ENCODE results near the gene ELF2.
A peak's percentile ranks its signal among the peaks of the same experiment; 100 is the strongest.

Gene ELF2

GRCh38 chr4:139083607-139083955, 93.4 kb downstream of the ELF2 start:
- H3K79me2 ChIP-seq (ENCODE audit: insufficient read depth, low read depth), result peaks cover 48% of the 10 kb centered on the region
- peak overlapping the region; percentile 79 for H3K9ac ChIP-seq
- H3K27ac ChIP-seq, result peak overlapping the region; percentile 79
- H4K20me1 ChIP-seq (ENCODE audit: insufficient read depth), result peaks cover 18% of the 10 kb centered on the region; the same call in 1 of the 2 replicates
- peak overlapping the region; percentile 98 for H3K4me2 ChIP-seq
- peak overlapping the region; percentile 72 for H2AFZ ChIP-seq (ENCODE audit: low read depth)
- TF ChIP-seq CTCF (conservative IDR thresholded peaks at IDR 0.05; ENCODE audit: low read depth, low read length), result no peak
- H3K4me3 ChIP-seq (IDR thresholded peaks at IDR 0.05; ENCODE audit: insufficient read depth, low read depth, low read length), result no peak overlapping the region
- no peaks in the 10 kb centered on the region for H3K27me3 ChIP-seq (ENCODE audit: insufficient read depth, low read depth)
- peaks cover 51% of the 10 kb centered on the region for H3K4me1 ChIP-seq (ENCODE audit: low read depth, poor library complexity, severe bottlenecking)
- no peaks in the 10 kb centered on the region for H3K36me3 ChIP-seq (ENCODE audit: insufficient read depth)

- Histone ChIP-seq H3K79me2 (ENCODE audit: insufficient read depth, low read depth) (peaks cover 54% of the 10 kb centered on the region), H3K4me2 (peak overlapping the region; percentile 98), H3K27ac (peak overlapping the region; percentile 79), H3K4me3 (IDR thresholded peaks at IDR 0.05; ENCODE audit: insufficient read depth, low read depth, low read length) (no peak overlapping the region), H2AFZ (ENCODE audit: low read depth) (peak overlapping the region; percentile 72), H4K20me1 (ENCODE audit: insufficient read depth) (peaks cover 21% of the 10 kb centered on the region; the same call in 1 of the 2 replicates), H3K27me3 (ENCODE audit: insufficient read depth, low read depth) (no peaks in the 10 kb centered on the region), H3K36me3 (ENCODE audit: insufficient read depth) (no peaks in the 10 kb centered on the region), H3K4me1 (ENCODE audit: low read depth, poor library complexity, severe bottlenecking) (peaks cover 57% of the 10 kb centered on the region), H3K9ac (peak overlapping the region; percentile 79)
- no peak; the same call in 1 of the 2 replicates for TF ChIP-seq CTCF (conservative IDR thresholded peaks at IDR 0.05; ENCODE audit: low read depth, low read length)
These were observed 94.0 kb downstream of the ELF2 start for GRCh38 chr4:139082750-139083606.

GRCh38 chr4:139078926-139079325, 98.1 kb downstream of the ELF2 start:
- Histone ChIP-seq H3K27me3 (ENCODE audit: insufficient read depth, low read depth) (no peaks in the 10 kb centered on the region), H3K4me2 (no peak overlapping the region), H4K20me1 (ENCODE audit: insufficient read depth) (peaks cover 26% of the 10 kb centered on the region; the same call in 1 of the 2 replicates), H2AFZ (ENCODE audit: low read depth) (no peak overlapping the region), H3K27ac (no peak overlapping the region), H3K4me3 (IDR thresholded peaks at IDR 0.05; ENCODE audit: insufficient read depth, low read depth, low read length) (no peak overlapping the region), H3K79me2 (ENCODE audit: insufficient read depth, low read depth) (peaks cover 94% of the 10 kb centered on the region), H3K4me1 (ENCODE audit: low read depth, poor library complexity, severe bottlenecking) (peaks cover 63% of the 10 kb centered on the region), H3K9ac (no peak overlapping the region), H3K36me3 (ENCODE audit: insufficient read depth) (no peaks in the 10 kb centered on the region)
- TF ChIP-seq CTCF (conservative IDR thresholded peaks at IDR 0.05; ENCODE audit: low read depth, low read length), result no peak

GRCh38 chr4:139077567-139078355, 99.3 kb downstream of the ELF2 start:
- H3K27ac ChIP-seq, result no peak overlapping the region
- H3K79me2 ChIP-seq (ENCODE audit: insufficient read depth, low read depth), result peaks cover 97% of the 10 kb centered on the region
- TF ChIP-seq CTCF (conservative IDR thresholded peaks at IDR 0.05; ENCODE audit: low read depth, low read length), result no peak
- H3K4me3 ChIP-seq (IDR thresholded peaks at IDR 0.05; ENCODE audit: insufficient read depth, low read depth, low read length), result no peak overlapping the region
- H3K9ac ChIP-seq, result no peak overlapping the region
- H3K4me2 ChIP-seq, result no peak overlapping the region
- no peaks in the 10 kb centered on the region for H3K27me3 ChIP-seq (ENCODE audit: insufficient read depth, low read depth)
- H3K4me1 ChIP-seq (ENCODE audit: low read depth, poor library complexity, severe bottlenecking), result peaks cover 63% of the 10 kb centered on the region
- H4K20me1 ChIP-seq (ENCODE audit: insufficient read depth), result peaks cover 26% of the 10 kb centered on the region; the same call in 1 of the 2 replicates
- 0 out of 2 replicates have a peak, but pooled peaks cover 4% of the 10 kb centered on the region for H3K36me3 ChIP-seq (ENCODE audit: insufficient read depth)
- H2AFZ ChIP-seq (ENCODE audit: low read depth), result no peak overlapping the region

Data from KMS-11 (cell line).